DOHH2 (cell line): Measurements from ENCODE around the gene VWA7.
A peak's percentile ranks its signal among the peaks of the same experiment; 100 is the strongest.
"Not testable (repeated sequence)": the region's sequence is repeated elsewhere in the genome, so short reads cannot be mapped to it uniquely, and the experiment has no call there.

Experiments used
- H3F3A ChIP-seq: fragments of 200-600 bp; sonication (generic), shearing (Covaris generic); 2 replicates; pipeline ENCODE4 v1.6.0; 2016; ENCODE audit warnings: antibody characterized with exemption, mild to moderate bottlenecking; ENCODE audit not compliant: control insufficient read depth, insufficient read depth
- H3K27ac ChIP-seq: fragments of 200-600 bp; sonication (generic); 2 replicates; pipeline ENCODE4 v1.5.1; 2014; ENCODE audit warnings: low read depth, mild to moderate bottlenecking, low read length, moderate library complexity
- H3K27me3 ChIP-seq: fragments of 200-600 bp; sonication (generic); 2 replicates; pipeline ENCODE4 v1.6.1; 2014; ENCODE audit warnings: mild to moderate bottlenecking, low read length, mixed read lengths; ENCODE audit not compliant: control insufficient read depth
- H3K36me3 ChIP-seq: fragments of 200-600 bp; sonication (generic); 2 replicates; pipeline ENCODE4 v1.6.1; 2014; ENCODE audit warnings: mild to moderate bottlenecking, low read length, moderate library complexity, mixed read lengths; ENCODE audit not compliant: control insufficient read depth
- H3K4me1 ChIP-seq: fragments of 200-600 bp; sonication (generic); 2 replicates; pipeline ENCODE4 v1.6.1; 2014; ENCODE audit warnings: mild to moderate bottlenecking, low read length, mixed read lengths; ENCODE audit not compliant: control insufficient read depth
- H3K4me2 ChIP-seq: fragments of 200-600 bp; sonication (generic); 2 replicates; pipeline ENCODE4 v1.6.0; 2014; ENCODE audit warnings: mild to moderate bottlenecking, low read length, moderate library complexity
- H3K4me3 ChIP-seq: fragments of 200-600 bp; sonication (generic); 2 replicates; pipeline ENCODE4 v1.5.1; 2014; ENCODE audit warnings: mild to moderate bottlenecking, low read length, mixed read lengths
- H3K79me2 ChIP-seq: fragments of 200-600 bp; sonication (generic); 2 replicates; pipeline ENCODE4 v1.6.1; 2014; ENCODE audit warnings: mild to moderate bottlenecking, low read length, mixed read lengths; ENCODE audit not compliant: control insufficient read depth
- H3K9me2 ChIP-seq: fragments of 200-600 bp; sonication (generic); replicated peaks from 2 replicates; pipeline ENCODE4 v1.6.1; 2014; ENCODE audit warnings: mild to moderate bottlenecking, low read length, mixed read lengths; ENCODE audit not compliant: control insufficient read depth
- H3K9me3 ChIP-seq: fragments of 200-600 bp; sonication (generic); 2 replicates; pipeline ENCODE4 v1.6.1; 2014; ENCODE audit warnings: antibody characterized with exemption, low read length, mixed read lengths; ENCODE audit not compliant: control insufficient read depth, insufficient read depth
- H4K20me1 ChIP-seq: fragments of 200-600 bp; sonication (generic); 2 replicates; pipeline ENCODE4 v1.6.0; 2014; ENCODE audit warnings: low read depth, mild to moderate bottlenecking, antibody characterized with exemption, low read length, moderate library complexity; ENCODE audit not compliant: control insufficient read depth, insufficient read depth
- CTCF ChIP-seq: fragments of 200-600 bp; sonication (generic); IDR thresholded peaks from one replicate; pipeline ENCODE4 v1.5.1; 2014; ENCODE audit warnings: antibody characterized with exemption, mild to moderate bottlenecking, low read depth, low read length; ENCODE audit not compliant: poor library complexity, severe bottlenecking
- EZH2phosphoT487 ChIP-seq: fragments of 200-600 bp; sonication (generic); IDR thresholded peaks from 2 replicates; pipeline ENCODE4 v1.6.1; 2017; ENCODE audit warnings: borderline replicate concordance, mild to moderate bottlenecking, antibody characterized with exemption, low read length, moderate library complexity, mixed read lengths

The VWA7 gene

GRCh38 chr6:31817929-31818511 lies 40.9 kb upstream of the VWA7 start:
- Histone ChIP-seq H3K4me3 (peak overlapping the region; percentile 51), H3F3A (peaks cover 20% of the 10 kb centered on the region), H3K4me1 (peaks cover 50% of the 10 kb centered on the region), H3K4me2 (peak overlapping the region; percentile 46)
- H3K36me3 ChIP-seq, H3K9me3 ChIP-seq, H3K27ac ChIP-seq, H3K27me3 ChIP-seq, H4K20me1 ChIP-seq, H3K9me2 ChIP-seq, H3K79me2 ChIP-seq: not testable (repeated sequence)

GRCh38 chr6:31817133-31817928 lies 40.2 kb upstream of the VWA7 start:
- H3K4me2 ChIP-seq, result peak overlapping the region; percentile 46
- H3K4me3 ChIP-seq, result peak overlapping the region; percentile 51
- not testable (repeated sequence) for H3K79me2 ChIP-seq, H4K20me1 ChIP-seq, H3K36me3 ChIP-seq, H3K9me3 ChIP-seq, H3K27me3 ChIP-seq, H3K27ac ChIP-seq, H3K9me2 ChIP-seq
- peaks cover 15% of the 10 kb centered on the region for H3F3A ChIP-seq
- TF ChIP-seq CTCF, result peak; percentile 21
- peaks cover 43% of the 10 kb centered on the region for H3K4me1 ChIP-seq

- H3K36me3 ChIP-seq, result no peaks in the 10 kb centered on the region
- H3K4me2 ChIP-seq, result peak within 1 kb of the TSS; percentile 71
- peaks cover 11% of the 10 kb centered on the region; the same call in 1 of the 2 replicates for H3F3A ChIP-seq
- H3K27me3 ChIP-seq, result peaks cover 4% of the 10 kb centered on the region; the same call in 1 of the 2 replicates
- H4K20me1 ChIP-seq, result no peaks in the 10 kb centered on the region
- peaks cover 30% of the 10 kb centered on the region for H3K4me1 ChIP-seq
- no peaks in the 10 kb centered on the region for H3K79me2 ChIP-seq
- TF ChIP-seq CTCF (no peak), EZH2phosphoT487 (no peak)
- no peaks in the 10 kb centered on the region for H3K9me2 ChIP-seq
- H3K4me3 ChIP-seq, result peak within 1 kb of the TSS; percentile 68
- no peak within 1 kb of the TSS for H3K27ac ChIP-seq
- no peaks in the 10 kb centered on the region for H3K9me3 ChIP-seq
Measured at GRCh38 chr6:31815025-31815838, 38.1 kb upstream of the VWA7 start, which contains the start of the genes HSPA1A and HSPA1L. HSPA1A (plus strand) TSS chr6:31815543; CDS start chr6:31815757, 214 bp downstream. HSPA1L (minus strand) TSS chr6:31815283; CDS start chr6:31811972, 3,311 bp downstream.
